Neural crest cell (in vitro differentiated cells): ENCODE measurements around the gene SEMA4B. TPM values are rescaled to one million over a fixed set of nuclear protein-coding genes. Genes with fewer than 3 reads are reported as not detected.

Source experiments
- DNase-seq: peaks from one replicate; pipeline ENCODE4 v3.0.0; 2021; ENCODE audit warnings: low read depth, mixed read lengths, low spot score
- H3K27ac Mint-ChIP-seq: one replicate; pipeline ENCODE4 v1.8.0; 2021; ENCODE audit warnings: mild to moderate bottlenecking, mixed read lengths; ENCODE audit not compliant: unreplicated experiment
- H3K27me3 Mint-ChIP-seq: 2 replicates; pipeline ENCODE4 v1.8.0; 2021; ENCODE audit warnings: low read depth, mild to moderate bottlenecking, mixed read lengths
- H3K36me3 Mint-ChIP-seq: 2 replicates; pipeline ENCODE4 v1.8.0; 2021; ENCODE audit warnings: low read depth, mild to moderate bottlenecking, mixed read lengths
- H3K4me1 Mint-ChIP-seq: 2 replicates; pipeline ENCODE4 v1.8.0; 2021; ENCODE audit warnings: mixed read lengths
- H3K4me3 Mint-ChIP-seq: one replicate; pipeline ENCODE4 v1.8.0; 2021; ENCODE audit warnings: mild to moderate bottlenecking, mixed read lengths
- H3K9me3 Mint-ChIP-seq: 2 replicates; pipeline ENCODE4 v1.8.0; 2021; ENCODE audit warnings: mixed read lengths
- total RNA-seq: library from RNA; stranded (reverse); gene quantifications from 2 replicates; pipeline ENCODE4 v1.2.1, GENCODE V29; 2021
- TF ChIP-seq, protein P1 (sequence below): fragments of 200-600 bp; sonication (generic); conservative IDR thresholded peaks from 2 replicates; pipeline ENCODE4 v1.5.0; 2021; ENCODE audit warnings: antibody characterized with exemption, mild to moderate bottlenecking

The SEMA4B gene
- total RNA-seq, 1 donor from 2014 or later, result 26.3 TPM

DNA sequence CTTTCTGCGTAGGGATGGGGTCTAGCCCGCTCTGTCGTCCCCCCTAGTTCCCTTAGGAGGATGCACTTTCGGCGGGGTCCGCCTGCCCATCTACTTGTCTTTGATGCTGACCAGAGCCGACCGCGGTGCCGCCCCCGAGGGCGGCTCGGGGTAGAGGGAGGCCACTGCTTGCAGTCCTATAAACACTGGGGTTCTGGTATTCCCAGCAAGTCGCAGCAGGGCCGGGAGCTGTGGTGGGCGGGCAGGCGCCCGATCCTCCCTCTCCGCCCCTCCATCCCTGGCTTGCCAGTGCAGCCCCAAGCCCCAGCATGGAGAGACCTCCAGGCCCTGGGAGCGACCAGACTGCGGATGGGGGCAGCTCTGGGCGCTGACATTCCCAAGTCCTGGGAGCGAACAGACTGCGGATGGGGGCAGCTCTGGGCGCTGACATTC is 830 bp downstream of the SEMA4B start:
- no peak for DNase-seq
- Mint-ChIP-seq H3K27ac (peak overlapping the region; percentile 31), H3K36me3 (no peaks in the 10 kb centered on the region), H3K9me3 (no peaks in the 10 kb centered on the region), H3K27me3 (no peaks in the 10 kb centered on the region), H3K4me3 (peak overlapping the region; percentile 91), H3K4me1 (peaks cover 40% of the 10 kb centered on the region)
- TF ChIP-seq, protein P1, sequence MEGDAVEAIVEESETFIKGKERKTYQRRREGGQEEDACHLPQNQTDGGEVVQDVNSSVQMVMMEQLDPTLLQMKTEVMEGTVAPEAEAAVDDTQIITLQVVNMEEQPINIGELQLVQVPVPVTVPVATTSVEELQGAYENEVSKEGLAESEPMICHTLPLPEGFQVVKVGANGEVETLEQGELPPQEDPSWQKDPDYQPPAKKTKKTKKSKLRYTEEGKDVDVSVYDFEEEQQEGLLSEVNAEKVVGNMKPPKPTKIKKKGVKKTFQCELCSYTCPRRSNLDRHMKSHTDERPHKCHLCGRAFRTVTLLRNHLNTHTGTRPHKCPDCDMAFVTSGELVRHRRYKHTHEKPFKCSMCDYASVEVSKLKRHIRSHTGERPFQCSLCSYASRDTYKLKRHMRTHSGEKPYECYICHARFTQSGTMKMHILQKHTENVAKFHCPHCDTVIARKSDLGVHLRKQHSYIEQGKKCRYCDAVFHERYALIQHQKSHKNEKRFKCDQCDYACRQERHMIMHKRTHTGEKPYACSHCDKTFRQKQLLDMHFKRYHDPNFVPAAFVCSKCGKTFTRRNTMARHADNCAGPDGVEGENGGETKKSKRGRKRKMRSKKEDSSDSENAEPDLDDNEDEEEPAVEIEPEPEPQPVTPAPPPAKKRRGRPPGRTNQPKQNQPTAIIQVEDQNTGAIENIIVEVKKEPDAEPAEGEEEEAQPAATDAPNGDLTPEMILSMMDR, result no peak

DNA sequence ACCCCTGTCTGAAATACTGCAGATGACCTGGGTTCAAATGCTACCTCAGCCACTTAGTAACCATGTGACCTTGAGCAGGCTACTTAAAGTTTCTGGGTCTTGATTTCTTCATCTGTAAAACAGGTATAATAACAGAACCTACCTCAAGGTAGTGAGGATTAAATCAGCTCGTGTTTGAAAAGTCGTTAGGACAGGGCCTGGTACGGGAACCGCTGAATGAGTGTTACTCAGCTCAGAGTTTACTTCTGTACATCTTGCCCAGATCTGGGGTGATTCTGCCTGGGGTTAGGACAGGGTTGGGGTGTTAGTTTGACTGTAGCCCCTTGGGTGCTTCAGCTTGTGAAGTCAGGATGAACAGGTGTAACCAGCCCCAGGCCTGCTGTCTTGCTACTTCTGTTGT is 1.8 kb downstream of the SEMA4B start:
- Mint-ChIP-seq H3K27me3 (no peaks in the 10 kb centered on the region), H3K9me3 (no peaks in the 10 kb centered on the region), H3K4me3 (peak overlapping the region; percentile 91), H3K4me1 (peaks cover 40% of the 10 kb centered on the region), H3K36me3 (no peaks in the 10 kb centered on the region), H3K27ac (no peak overlapping the region)
- TF ChIP-seq, protein P1, result no peak
- no peak for DNase-seq

DNA sequence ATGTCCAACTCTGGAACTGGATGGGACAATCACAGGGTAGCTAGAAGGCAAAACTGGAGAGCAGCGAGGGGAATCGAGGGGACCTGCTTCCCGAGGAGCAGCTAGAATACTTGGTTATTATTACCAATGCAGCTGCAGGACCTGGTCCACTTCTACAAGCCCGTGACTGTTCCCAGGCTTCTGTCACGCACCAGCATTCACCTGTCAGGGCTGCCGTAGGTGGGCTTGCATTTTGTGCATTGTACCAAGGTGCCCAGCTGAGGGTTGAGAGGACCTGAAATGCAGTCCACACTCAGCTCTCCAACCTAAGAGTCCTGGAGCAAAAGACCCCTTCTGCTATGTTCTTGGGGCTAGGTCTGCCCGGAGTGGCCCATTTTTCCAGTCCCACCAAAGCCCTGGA is 2.3 kb downstream of the SEMA4B start:
- Mint-ChIP-seq H3K4me3 (peak overlapping the region; percentile 58), H3K4me1 (peaks cover 40% of the 10 kb centered on the region), H3K36me3 (no peaks in the 10 kb centered on the region), H3K27me3 (no peaks in the 10 kb centered on the region), H3K27ac (no peak overlapping the region), H3K9me3 (no peaks in the 10 kb centered on the region)
- DNase-seq, result no peak
- TF ChIP-seq, protein P1, result no peak

DNA sequence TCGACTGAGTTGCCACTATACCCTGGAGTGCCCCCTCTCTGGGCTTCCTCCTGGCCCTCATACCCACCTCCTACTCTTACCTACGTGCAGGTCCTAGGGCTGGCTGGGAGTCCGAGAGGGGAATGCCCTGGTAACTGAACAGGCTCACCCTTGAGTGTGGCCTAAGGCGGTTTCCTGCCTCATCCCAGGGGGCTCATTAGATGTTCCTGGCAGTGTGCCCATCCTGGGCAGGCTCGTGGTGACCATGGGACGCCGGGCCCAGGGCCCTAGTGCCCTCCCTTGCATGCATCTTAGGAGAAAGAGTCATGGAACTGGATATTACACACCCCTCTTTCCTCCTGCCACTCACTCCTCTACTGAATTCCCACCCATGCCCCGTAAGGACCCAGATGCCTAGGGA is 2.8 kb downstream of the SEMA4B start:
- TF ChIP-seq, protein P1, result no peak

DNA sequence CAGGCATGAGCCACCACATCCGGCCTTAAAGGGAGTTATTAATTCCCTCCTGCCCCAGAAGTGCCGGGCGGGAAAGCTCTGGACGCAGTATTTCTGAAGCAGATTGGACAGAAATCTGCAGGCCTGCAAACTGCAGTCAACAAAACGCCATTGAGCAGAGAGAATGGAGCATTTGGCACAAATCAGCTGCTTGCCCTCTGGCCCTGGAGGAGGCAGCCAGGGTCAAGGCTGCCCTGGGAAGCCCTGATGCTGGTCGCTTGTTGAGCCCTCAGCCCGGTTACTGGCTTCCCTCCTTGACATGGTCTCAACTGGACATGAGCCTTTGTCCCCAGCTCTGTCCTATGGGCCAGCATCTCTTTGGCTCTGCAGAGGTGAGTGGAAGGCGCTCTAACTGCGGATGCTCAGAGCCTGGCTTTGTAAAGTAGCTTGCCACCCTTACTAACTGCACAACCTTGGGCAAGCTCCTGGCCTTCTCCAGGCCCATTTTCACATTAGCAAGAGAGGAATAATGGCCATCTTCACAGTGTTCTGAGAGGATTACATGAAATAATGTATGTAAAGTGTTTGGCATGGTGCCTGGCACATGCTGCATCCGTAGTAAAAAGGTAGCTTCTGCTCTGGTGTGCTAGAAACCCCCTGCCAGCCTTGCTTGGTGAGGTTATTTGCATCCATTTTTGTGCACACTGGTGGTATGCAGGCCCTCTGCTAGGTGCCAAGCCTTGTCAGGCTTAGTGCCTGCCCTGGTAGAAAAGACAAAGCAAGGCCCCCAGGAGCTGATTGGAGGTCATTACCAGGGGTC is 4.1 kb downstream of the SEMA4B start:
- H3K4me1 Mint-ChIP-seq, result peaks cover 35% of the 10 kb centered on the region
- TF ChIP-seq, protein P1, result no peak
- no peak for DNase-seq
- peak overlapping the region; percentile 69 for H3K4me3 Mint-ChIP-seq
- peaks cover 3% of the 10 kb centered on the region for H3K36me3 Mint-ChIP-seq
- no peaks in the 10 kb centered on the region for H3K27me3 Mint-ChIP-seq
- H3K27ac Mint-ChIP-seq, result peak overlapping the region; percentile 62
- H3K9me3 Mint-ChIP-seq, result no peaks in the 10 kb centered on the region

More for the DNA sequence above, 2.8 kb downstream of the SEMA4B start:
- H3K4me1 Mint-ChIP-seq, result peaks cover 40% of the 10 kb centered on the region
- no peak for DNase-seq
- no peaks in the 10 kb centered on the region for H3K27me3 Mint-ChIP-seq
- no peaks in the 10 kb centered on the region for H3K9me3 Mint-ChIP-seq
- H3K36me3 Mint-ChIP-seq, result no peaks in the 10 kb centered on the region
- peak overlapping the region; percentile 58 for H3K4me3 Mint-ChIP-seq
- no peak overlapping the region for H3K27ac Mint-ChIP-seq
